DMS 273 treated with DMSO at 0.1 percent for 48 hours (cell line): ENCODE measurements around the gene AHNAK.
A peak's percentile ranks its signal among the peaks of the same experiment; 100 is the strongest.
"Not testable (repeated sequence)": the region's sequence is repeated elsewhere in the genome, so short reads cannot be mapped to it uniquely, and the experiment has no call there.

ENCODE experiments used
- DNase-seq: peaks from one replicate; lab custom pipeline; 2025; lab: John Stamatoyannopoulos, UW

AHNAK gene, protein sequence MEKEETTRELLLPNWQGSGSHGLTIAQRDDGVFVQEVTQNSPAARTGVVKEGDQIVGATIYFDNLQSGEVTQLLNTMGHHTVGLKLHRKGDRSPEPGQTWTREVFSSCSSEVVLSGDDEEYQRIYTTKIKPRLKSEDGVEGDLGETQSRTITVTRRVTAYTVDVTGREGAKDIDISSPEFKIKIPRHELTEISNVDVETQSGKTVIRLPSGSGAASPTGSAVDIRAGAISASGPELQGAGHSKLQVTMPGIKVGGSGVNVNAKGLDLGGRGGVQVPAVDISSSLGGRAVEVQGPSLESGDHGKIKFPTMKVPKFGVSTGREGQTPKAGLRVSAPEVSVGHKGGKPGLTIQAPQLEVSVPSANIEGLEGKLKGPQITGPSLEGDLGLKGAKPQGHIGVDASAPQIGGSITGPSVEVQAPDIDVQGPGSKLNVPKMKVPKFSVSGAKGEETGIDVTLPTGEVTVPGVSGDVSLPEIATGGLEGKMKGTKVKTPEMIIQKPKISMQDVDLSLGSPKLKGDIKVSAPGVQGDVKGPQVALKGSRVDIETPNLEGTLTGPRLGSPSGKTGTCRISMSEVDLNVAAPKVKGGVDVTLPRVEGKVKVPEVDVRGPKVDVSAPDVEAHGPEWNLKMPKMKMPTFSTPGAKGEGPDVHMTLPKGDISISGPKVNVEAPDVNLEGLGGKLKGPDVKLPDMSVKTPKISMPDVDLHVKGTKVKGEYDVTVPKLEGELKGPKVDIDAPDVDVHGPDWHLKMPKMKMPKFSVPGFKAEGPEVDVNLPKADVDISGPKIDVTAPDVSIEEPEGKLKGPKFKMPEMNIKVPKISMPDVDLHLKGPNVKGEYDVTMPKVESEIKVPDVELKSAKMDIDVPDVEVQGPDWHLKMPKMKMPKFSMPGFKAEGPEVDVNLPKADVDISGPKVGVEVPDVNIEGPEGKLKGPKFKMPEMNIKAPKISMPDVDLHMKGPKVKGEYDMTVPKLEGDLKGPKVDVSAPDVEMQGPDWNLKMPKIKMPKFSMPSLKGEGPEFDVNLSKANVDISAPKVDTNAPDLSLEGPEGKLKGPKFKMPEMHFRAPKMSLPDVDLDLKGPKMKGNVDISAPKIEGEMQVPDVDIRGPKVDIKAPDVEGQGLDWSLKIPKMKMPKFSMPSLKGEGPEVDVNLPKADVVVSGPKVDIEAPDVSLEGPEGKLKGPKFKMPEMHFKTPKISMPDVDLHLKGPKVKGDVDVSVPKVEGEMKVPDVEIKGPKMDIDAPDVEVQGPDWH (N-terminal part only)

GRCh38 chr11:62546244-62546928 is at the start of gene AHNAK:
AHNAK (minus strand) TSS chr11:62546806; CDS start chr11:62536098, 10,708 bp downstream.
- no peak for DNase-seq

- DNase-seq: no peak
These were observed 48.5 kb upstream of the AHNAK start for GRCh38 chr11:62595124-62595523.

- peak; percentile 55 for DNase-seq
These were observed 46.9 kb upstream of the AHNAK start for GRCh38 chr11:62593434-62594044.

- DNase-seq: no peak
These were observed 46.4 kb upstream of the AHNAK start for GRCh38 chr11:62592989-62593421.

GRCh38 chr11:62592146-62592815 is 45.7 kb upstream of the AHNAK start:
- DNase-seq: no peak

DNA sequence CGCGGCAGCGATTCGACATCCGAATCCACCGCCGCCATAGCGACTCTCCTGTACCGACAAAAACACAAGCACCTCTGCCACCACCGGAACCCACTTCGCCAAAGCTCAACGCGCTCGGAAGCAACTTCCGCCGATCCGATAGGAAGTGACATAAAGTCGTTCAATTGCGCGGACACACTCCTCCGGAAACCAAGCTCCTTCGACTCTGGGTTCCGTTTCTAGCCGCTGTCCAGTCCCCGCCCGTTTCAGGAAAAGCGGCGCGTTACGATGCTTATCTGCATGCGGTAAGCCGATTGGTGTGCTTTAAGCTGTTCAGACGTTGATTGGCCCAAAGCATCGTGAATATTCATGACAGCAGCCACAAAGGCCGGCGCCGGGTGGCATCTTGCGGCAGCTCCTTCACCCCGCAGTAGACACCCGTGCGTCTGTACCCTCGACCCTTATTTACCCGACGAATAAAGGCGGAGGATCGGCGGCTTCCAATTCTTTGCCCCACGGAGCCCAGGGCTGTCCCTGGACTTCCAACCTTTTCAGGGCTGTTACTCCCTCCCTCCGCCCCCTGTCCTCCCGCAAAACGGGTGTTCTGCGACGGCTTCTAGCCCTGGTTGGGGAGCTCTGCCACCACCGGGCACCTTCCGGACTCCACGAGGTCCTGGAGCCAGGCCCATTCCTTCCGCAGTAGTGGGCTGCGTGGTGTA is 45.0 kb upstream of the AHNAK start, which contains the start of gene TUT1:
Gene TUT1 (minus strand): TSS at position 76 of the 698 bp plus-strand sequence. CDS start 38 bp downstream, at position 38.
- DNase-seq: peak; percentile 98

- DNase-seq: no peak
These were observed 42.5 kb upstream of the AHNAK start for GRCh38 chr11:62588966-62589637.

GRCh38 chr11:62585356-62585755 is 38.8 kb upstream of the AHNAK start:
- DNase-seq: not testable (repeated sequence)

DNA sequence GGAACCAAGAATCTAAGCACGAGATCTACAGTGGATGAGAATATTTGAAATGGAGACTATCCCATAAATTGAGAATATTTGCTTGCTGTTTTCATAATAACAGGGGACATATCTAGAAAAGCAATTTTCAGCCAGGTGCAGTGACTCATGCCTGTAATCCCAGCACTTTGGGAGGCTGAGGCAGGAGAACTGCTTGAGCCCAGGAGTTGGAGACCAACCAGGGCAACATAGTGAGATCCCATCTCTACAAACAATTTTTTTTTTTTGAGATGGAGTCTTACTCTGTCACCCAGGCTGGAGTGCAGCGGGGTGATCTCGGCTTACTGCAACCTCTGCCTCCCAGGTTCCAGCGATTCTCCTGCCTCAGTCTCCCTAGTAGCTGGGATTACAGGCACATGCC is 35.1 kb upstream of the AHNAK start:
- DNase-seq: not testable (repeated sequence)

DNA sequence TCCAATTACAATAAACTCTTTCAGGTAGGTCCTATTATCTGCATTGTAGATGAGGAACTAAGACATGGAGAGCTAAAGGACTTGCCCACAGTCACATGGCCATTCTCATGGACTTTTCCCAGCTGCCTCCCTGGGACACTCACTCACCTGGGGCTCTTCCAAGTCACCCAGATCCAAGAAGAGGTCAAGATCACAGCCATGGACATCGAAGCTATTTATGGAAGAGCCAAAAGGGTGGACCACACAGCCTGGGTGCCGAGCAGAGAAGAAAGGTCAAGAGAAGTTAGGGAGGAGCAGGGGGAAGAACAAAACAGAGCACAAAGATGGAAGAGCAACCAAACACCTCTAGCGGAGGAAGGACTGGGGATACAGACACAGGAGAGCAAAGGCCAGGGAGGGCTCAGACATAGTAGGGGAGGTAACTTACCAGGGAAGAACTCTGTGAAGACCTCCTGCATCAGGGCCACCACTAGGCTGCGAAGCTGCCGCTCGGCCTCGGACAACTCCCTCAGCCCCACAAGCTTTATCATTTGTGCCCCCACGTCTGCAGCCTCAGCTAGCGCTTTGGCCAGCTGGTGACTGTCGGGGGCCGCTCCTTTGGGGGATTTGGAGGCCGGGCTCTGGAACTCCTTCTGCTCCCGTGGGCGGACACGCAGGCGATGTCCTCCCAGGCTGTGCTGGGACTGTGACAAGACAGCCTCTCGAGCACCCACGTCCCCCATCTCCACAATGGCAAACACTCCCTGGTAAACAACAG is 34.5 kb upstream of the AHNAK start:
- DNase-seq: no peak

- DNase-seq: no peak
These were observed 32.6 kb upstream of the AHNAK start for GRCh38 chr11:62579252-62579651.

DNA sequence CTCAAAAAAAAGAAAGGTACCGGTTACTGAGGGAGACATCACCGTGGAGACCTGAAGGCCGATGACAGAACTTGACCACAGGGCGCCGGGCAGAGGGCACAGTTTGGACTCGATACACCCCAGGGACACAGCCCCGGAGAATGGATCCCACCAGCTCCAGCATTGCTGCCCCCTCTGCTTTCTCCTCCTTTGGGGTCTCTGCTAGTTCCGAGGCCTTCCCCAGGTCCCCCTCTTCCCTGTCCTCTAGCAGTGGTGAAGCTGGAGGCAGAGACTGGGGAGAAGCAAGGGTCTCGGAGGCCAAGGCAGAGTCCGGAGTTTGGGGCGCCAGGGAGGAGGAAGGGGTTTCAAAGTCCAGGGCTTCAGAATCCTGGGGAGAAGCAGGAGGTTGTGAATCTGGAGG is 31.9 kb upstream of the AHNAK start:
- DNase-seq: no peak

- no peak for DNase-seq
These were observed 30.6 kb upstream of the AHNAK start for GRCh38 chr11:62577046-62577714.

- no peak for DNase-seq
These were observed 29.2 kb upstream of the AHNAK start for GRCh38 chr11:62575837-62576236.

DNA sequence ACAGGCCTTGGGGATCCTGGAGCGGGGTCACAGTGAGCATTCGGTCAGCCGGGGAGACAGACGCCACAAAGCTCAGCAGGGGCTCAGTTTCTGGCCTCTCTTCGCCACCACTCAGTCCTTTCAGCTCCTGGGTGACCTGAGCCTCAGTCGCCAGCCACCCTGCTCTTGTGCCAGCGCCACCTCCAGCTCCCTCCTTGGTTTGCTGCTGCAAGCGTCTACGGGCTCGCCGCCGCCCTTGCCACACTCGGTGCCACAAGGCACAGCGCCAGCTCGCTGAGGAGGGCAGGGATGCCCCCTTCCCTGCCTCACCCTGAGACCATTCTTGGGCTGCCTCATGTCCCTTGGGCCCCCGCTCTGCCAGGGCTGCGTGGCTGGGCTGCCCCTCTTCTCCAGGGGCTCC is 28.6 kb upstream of the AHNAK start:
- no peak for DNase-seq

DNA sequence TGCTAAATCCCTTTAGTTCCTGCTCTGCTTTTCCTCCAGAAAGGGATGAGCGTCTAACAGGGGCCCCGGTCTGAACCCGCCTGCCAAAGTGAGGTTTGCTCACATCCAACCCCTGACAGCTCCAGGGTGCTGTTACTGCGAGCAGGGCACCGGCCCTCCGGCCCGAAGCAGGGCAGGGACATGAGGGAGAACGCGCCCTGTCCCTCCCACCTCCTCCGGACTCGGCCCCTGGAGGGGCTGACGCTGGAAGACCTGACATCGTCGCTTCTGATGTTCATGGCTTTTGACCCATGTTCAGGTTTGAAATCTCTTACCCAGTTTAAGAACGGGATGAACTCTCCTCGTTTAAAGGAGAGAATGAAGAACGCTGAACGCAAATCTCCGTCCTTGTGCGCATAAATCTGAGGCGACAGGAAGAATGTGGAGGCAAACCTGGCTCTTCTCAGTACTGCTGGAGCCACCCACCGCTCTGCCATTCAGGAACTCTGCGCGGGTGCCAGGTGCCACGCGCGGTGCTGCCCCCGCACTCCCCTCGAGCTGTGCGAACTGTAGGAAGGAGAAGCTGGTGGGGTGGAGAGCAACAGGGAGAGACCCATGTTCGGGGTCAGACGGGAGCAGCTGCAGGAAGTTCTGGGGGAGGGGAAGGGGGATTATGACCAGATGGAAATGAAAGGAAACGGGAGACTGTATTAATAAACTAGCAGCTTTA is 27.9 kb upstream of the AHNAK start:
- DNase-seq: no peak
